ENCODE results near the gene RBSN.

Gene RBSN

DNA sequence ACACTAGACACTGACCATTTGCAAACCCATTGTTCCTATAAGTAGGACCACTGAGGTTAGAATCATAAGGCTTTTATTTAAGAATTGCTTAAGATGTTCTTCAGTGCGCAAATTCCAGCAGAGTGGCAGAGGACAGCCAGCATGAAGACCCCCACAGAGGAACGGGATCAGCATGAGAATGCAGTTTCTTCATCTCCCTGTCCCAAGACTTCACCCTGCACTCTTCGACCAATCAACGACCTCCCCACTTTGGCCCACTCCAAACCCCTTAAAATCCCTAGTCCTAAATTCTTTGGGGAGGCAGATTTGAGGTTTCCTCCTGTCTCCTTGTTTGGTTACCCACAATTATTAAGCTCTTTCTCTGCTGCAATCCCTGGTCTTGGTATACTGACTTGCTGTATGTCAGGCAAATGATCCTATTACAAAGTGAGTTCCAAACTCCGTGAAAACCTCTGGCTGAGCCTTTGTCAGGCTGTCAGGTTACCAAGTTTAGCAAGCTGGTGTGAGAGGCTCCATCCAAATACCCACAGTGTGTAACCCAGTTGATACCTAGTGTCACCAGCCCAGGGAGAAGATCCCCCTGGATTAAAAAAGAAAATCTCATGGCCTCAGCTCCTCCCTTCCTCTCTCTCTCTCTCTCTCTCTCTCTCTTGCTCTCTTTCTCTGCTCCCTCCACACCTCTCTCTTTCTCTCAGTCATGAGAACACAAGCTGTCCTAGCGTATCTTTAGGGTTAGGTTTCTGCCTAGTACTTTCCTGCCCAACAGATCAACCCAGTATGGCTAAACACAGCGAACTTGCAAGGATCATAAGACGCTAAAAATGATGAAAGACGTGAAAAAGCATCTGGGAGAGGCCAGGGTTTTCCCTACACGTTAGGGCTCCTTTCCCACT is 15.8 kb upstream of the RBSN start:
- peaks cover 6% of the 10 kb centered on the region for H3K27me3 ChIP-seq (ENCODE audit: control insufficient read depth, insufficient read depth, low read length)
- H3K27ac ChIP-seq (ENCODE audit: low read length), result no peak overlapping the region
- H3K9me3 ChIP-seq (ENCODE audit: control insufficient read depth, low read depth, low read length), result no peaks in the 10 kb centered on the region
- no peak overlapping the region for H3K9ac ChIP-seq (ENCODE audit: low read length)
- H3K4me3 ChIP-seq (ENCODE audit: low read length), result peak overlapping the region; percentile 34
- no peaks in the 10 kb centered on the region for H3K36me3 ChIP-seq (ENCODE audit: control insufficient read depth, low read depth, low read length)
- peaks cover 20% of the 10 kb centered on the region for H3K4me1 ChIP-seq (ENCODE audit: control insufficient read depth, low read depth, low read length)

DNA sequence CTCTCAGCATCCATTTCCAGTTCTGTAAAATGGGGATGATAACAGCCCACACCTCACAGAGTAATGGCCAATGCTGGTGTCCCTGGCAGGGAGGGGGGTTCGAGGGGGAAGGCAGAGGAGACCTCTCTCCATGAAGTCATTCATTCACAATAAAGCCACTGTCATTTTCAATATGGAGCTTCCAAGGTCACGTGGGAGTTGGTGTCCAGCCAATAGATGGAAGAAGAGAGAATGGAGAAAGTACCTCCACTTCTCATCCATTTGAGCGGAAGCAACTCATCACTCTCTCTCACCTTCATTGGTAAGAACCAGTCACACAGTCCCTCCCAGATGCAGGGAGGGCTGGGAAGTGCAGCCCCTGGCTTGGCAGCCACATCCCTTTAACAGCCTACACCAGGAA is 14.9 kb upstream of the RBSN start:
- Histone ChIP-seq H3K9ac (ENCODE audit: low read length) (no peak overlapping the region), H3K27ac (ENCODE audit: low read length) (no peak overlapping the region), H3K36me3 (ENCODE audit: control insufficient read depth, low read depth, low read length) (no peaks in the 10 kb centered on the region), H3K4me3 (ENCODE audit: low read length) (no peak overlapping the region), H3K4me1 (ENCODE audit: control insufficient read depth, low read depth, low read length) (peaks cover 20% of the 10 kb centered on the region), H3K9me3 (ENCODE audit: control insufficient read depth, low read depth, low read length) (no peaks in the 10 kb centered on the region), H3K27me3 (ENCODE audit: control insufficient read depth, insufficient read depth, low read length) (no peaks in the 10 kb centered on the region)

DNA sequence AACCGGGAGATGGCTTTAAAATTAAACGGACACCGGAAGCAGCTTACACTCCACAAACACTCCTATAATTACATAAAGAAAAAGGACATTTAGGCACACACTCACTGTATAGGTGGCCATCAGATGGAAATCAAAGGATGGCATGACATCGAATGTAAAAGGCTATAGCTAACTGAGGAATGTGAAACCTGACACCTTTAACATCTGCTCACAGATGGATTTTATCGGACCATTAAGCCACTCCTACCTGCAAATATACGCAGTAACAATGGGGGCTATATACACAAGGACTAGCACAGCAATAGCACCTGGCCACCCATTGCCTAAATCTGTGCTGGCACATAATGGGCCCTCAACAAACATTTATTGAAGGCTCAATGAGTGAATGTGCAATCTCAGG is 14.5 kb upstream of the RBSN start:
- Histone ChIP-seq H3K9me3 (ENCODE audit: control insufficient read depth, low read depth, low read length) (no peaks in the 10 kb centered on the region), H3K4me1 (ENCODE audit: control insufficient read depth, low read depth, low read length) (peaks cover 20% of the 10 kb centered on the region), H3K36me3 (ENCODE audit: control insufficient read depth, low read depth, low read length) (no peaks in the 10 kb centered on the region), H3K9ac (ENCODE audit: low read length) (no peak overlapping the region), H3K27me3 (ENCODE audit: control insufficient read depth, insufficient read depth, low read length) (no peaks in the 10 kb centered on the region), H3K27ac (ENCODE audit: low read length) (no peak overlapping the region), H3K4me3 (ENCODE audit: low read length) (no peak overlapping the region)

DNA sequence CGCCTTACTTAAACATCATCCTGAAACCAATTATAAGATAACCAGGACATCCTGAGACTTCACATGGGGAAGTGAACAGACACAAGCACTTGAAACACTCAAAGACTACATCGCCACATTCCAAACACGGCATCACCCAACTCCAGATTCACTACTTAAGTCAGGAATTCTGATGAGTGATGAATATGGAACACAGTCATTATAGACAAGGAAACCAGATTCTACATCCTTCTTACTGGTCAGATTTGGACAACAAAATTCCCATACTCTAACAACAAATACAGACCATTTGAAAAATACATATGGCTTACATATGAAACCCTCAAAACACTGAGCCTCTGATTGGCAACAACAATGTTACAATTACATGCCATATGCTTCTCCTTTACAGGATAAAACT is 13.1 kb upstream of the RBSN start:
- no peaks in the 10 kb centered on the region for H3K27me3 ChIP-seq (ENCODE audit: control insufficient read depth, insufficient read depth, low read length)
- no peak overlapping the region for H3K27ac ChIP-seq (ENCODE audit: low read length)
- peaks cover 20% of the 10 kb centered on the region for H3K4me1 ChIP-seq (ENCODE audit: control insufficient read depth, low read depth, low read length)
- H3K9me3 ChIP-seq (ENCODE audit: control insufficient read depth, low read depth, low read length), result no peaks in the 10 kb centered on the region
- no peaks in the 10 kb centered on the region for H3K36me3 ChIP-seq (ENCODE audit: control insufficient read depth, low read depth, low read length)
- H3K9ac ChIP-seq (ENCODE audit: low read length), result no peak overlapping the region
- no peak overlapping the region for H3K4me3 ChIP-seq (ENCODE audit: low read length)

DNA sequence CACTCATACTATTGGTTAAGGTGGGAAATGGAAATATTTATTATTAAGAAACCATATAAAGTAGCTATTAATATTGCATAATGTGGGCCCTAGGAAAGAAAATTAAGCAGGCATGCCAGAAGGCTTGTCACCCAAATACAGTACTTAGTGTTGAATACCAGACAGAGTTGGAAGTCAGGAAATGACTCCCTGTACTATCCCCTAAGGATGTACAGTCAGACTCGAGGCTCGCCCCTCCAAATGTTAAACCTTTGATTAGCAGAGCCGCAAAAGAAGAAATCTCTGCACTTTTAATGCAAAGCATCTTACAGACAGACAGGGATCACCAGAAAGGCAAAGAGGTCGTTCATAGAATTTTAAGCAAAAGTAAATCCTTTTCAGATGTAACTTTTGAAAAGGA is 11.3 kb upstream of the RBSN start:
- H3K9ac ChIP-seq (ENCODE audit: low read length), result no peak overlapping the region
- H3K4me1 ChIP-seq (ENCODE audit: control insufficient read depth, low read depth, low read length), result peaks cover 20% of the 10 kb centered on the region
- H3K27me3 ChIP-seq (ENCODE audit: control insufficient read depth, insufficient read depth, low read length), result no peaks in the 10 kb centered on the region
- H3K27ac ChIP-seq (ENCODE audit: low read length), result no peak overlapping the region
- no peak overlapping the region for H3K4me3 ChIP-seq (ENCODE audit: low read length)
- H3K9me3 ChIP-seq (ENCODE audit: control insufficient read depth, low read depth, low read length), result no peaks in the 10 kb centered on the region
- no peaks in the 10 kb centered on the region for H3K36me3 ChIP-seq (ENCODE audit: control insufficient read depth, low read depth, low read length)

DNA sequence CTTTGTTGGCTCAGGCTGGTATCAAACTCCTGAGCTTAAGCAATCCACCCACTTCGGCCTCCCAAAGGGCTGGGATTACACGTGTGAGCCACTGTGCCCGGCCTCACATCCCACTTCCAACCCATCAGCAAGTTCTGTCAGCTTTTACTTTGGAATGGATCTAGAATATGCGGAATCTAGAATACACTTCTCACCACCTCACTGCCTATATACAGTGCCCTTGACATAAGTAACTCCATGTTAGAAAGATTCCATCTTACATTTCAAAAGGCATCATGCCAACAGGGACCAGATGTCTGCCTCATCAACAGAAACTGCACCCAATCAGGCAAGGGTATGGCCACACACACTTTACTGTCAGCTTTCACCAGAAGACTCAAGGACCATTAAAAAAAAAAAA is 9.9 kb upstream of the RBSN start:
- no peak overlapping the region for H3K4me3 ChIP-seq (ENCODE audit: low read length)
- H3K27me3 ChIP-seq (ENCODE audit: control insufficient read depth, insufficient read depth, low read length), result no peaks in the 10 kb centered on the region
- peaks cover 7% of the 10 kb centered on the region for H3K4me1 ChIP-seq (ENCODE audit: control insufficient read depth, low read depth, low read length)
- H3K9me3 ChIP-seq (ENCODE audit: control insufficient read depth, low read depth, low read length), result no peaks in the 10 kb centered on the region
- no peak overlapping the region for H3K9ac ChIP-seq (ENCODE audit: low read length)
- no peaks in the 10 kb centered on the region for H3K36me3 ChIP-seq (ENCODE audit: control insufficient read depth, low read depth, low read length)
- no peak overlapping the region for H3K27ac ChIP-seq (ENCODE audit: low read length)

DNA sequence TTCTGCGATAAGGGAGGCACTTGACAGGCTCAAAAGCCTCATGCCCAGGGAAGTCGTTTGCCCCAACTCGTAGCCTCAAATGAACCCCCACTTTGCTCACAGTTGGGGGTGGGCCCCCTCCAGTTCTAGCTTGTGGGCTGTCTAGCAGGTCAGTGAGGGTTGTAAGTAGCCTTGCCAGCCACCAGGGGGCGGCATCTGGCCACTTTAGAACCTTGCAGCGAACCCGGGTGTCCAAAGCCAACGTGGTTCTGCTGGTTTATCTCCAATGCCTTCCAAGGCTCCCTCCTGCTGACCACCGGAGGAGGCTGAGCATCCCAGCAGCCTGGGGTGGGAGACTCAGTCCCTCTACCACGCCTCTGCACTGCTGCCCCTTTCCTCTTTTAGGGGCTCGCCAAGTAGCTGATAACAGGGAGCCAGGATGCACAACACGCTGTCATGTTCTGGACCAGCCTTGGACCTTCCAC is 9.2 kb upstream of the RBSN start:
- Histone ChIP-seq H3K4me3 (ENCODE audit: low read length) (no peak overlapping the region), H3K27ac (ENCODE audit: low read length) (no peak overlapping the region), H3K36me3 (ENCODE audit: control insufficient read depth, low read depth, low read length) (no peaks in the 10 kb centered on the region), H3K27me3 (ENCODE audit: control insufficient read depth, insufficient read depth, low read length) (no peaks in the 10 kb centered on the region), H3K4me1 (ENCODE audit: control insufficient read depth, low read depth, low read length) (no peaks in the 10 kb centered on the region), H3K9me3 (ENCODE audit: control insufficient read depth, low read depth, low read length) (no peaks in the 10 kb centered on the region), H3K9ac (ENCODE audit: low read length) (no peak overlapping the region)

DNA sequence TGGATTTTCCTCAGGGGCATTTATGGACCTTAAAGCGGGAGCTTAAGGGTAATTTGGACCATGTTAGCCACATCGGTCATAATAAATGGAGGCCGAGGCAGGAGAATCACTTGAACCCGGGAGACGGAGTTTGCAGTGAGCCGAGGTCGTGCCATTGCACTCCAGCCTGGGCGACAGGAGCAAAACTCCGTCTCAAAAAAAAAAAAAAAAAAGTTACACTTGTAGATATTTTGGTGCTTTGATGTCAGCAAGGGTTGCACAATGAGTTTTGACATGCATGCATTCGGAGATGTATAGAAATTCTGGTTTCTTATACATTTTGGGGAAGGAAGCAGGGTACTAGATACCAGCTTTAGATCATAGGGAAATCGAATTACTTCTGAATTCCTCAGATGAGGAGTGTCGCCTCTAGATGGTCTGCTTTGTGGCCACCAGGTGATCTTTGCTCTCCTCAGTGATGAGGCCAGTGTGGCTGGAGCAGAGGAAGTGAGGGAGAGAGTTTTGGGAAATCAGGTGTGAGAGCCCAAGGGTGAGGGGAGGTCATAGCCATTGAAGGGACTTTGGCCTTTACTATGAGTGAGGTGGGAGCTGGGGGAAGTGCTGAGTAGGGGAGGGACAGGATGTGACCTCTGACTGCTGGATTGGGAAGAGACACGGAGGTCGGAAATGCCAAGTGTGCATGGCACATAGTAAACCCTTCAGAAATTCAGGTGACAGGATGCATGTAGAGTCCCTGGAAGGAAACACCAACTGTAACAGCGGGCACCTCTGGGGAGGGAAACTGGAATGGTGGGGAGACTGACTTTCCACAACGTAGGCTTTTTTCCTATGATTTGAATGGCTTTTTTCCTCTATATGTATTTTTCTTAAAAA is 8.4 kb upstream of the RBSN start:
- H3K4me3 ChIP-seq (ENCODE audit: low read length), result no peak overlapping the region
- no peak overlapping the region for H3K27ac ChIP-seq (ENCODE audit: low read length)
- H3K36me3 ChIP-seq (ENCODE audit: control insufficient read depth, low read depth, low read length), result no peaks in the 10 kb centered on the region
- H3K9me3 ChIP-seq (ENCODE audit: control insufficient read depth, low read depth, low read length), result no peaks in the 10 kb centered on the region
- H3K9ac ChIP-seq (ENCODE audit: low read length), result no peak overlapping the region
- H3K27me3 ChIP-seq (ENCODE audit: control insufficient read depth, insufficient read depth, low read length), result no peaks in the 10 kb centered on the region
- no peaks in the 10 kb centered on the region for H3K4me1 ChIP-seq (ENCODE audit: control insufficient read depth, low read depth, low read length)

DNA sequence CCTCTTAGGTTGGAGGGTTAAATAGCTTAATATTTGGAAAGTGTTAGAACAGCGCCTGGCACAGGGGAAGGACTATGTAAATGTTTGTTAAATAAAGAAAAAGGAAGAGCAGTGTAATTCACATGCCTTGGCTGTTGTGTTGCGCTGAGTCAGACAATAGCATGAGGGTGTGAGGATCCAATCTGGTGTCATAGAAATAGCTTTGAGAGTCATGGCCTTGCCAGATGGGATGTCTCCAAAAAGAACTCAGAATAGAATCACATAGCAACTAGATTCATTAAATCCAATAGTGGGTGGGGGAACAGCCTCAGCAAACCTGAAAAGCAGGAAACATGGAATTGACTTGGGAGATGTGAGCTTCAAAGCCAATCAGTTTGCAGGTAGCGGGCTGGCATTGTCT is 3.9 kb upstream of the RBSN start:
- H3K27me3 ChIP-seq (ENCODE audit: control insufficient read depth, insufficient read depth, low read length), result no peaks in the 10 kb centered on the region
- no peak overlapping the region for H3K27ac ChIP-seq (ENCODE audit: low read length)
- no peaks in the 10 kb centered on the region for H3K9me3 ChIP-seq (ENCODE audit: control insufficient read depth, low read depth, low read length)
- H3K36me3 ChIP-seq (ENCODE audit: control insufficient read depth, low read depth, low read length), result no peaks in the 10 kb centered on the region
- no peak overlapping the region for H3K9ac ChIP-seq (ENCODE audit: low read length)
- no peak overlapping the region for H3K4me3 ChIP-seq (ENCODE audit: low read length)
- no peaks in the 10 kb centered on the region for H3K4me1 ChIP-seq (ENCODE audit: control insufficient read depth, low read depth, low read length)

DNA sequence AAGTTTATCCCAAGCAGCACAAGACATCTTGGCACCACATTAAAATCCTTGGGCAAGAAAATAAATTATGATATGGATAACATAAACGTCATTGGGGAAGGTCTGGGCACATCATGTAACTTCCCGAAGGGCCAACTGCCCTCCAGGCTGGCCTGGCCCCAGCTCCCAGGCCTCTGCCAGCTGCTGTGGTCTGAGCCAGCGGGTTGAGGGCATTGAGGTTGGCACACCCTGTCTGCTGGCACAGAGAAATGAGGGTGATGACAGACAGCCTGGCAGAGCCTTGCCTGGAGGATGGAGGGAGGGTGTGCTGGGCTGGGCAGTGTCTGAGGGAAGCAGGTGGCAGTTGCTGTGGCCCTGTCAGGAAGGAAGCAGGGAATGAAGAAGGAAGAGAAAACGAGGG is 3.3 kb upstream of the RBSN start:
- H3K9me3 ChIP-seq (ENCODE audit: control insufficient read depth, low read depth, low read length), result no peaks in the 10 kb centered on the region
- no peak overlapping the region for H3K27ac ChIP-seq (ENCODE audit: low read length)
- no peak overlapping the region for H3K9ac ChIP-seq (ENCODE audit: low read length)
- no peak overlapping the region for H3K4me3 ChIP-seq (ENCODE audit: low read length)
- H3K4me1 ChIP-seq (ENCODE audit: control insufficient read depth, low read depth, low read length), result no peaks in the 10 kb centered on the region
- H3K27me3 ChIP-seq (ENCODE audit: control insufficient read depth, insufficient read depth, low read length), result no peaks in the 10 kb centered on the region
- no peaks in the 10 kb centered on the region for H3K36me3 ChIP-seq (ENCODE audit: control insufficient read depth, low read depth, low read length)

DNA sequence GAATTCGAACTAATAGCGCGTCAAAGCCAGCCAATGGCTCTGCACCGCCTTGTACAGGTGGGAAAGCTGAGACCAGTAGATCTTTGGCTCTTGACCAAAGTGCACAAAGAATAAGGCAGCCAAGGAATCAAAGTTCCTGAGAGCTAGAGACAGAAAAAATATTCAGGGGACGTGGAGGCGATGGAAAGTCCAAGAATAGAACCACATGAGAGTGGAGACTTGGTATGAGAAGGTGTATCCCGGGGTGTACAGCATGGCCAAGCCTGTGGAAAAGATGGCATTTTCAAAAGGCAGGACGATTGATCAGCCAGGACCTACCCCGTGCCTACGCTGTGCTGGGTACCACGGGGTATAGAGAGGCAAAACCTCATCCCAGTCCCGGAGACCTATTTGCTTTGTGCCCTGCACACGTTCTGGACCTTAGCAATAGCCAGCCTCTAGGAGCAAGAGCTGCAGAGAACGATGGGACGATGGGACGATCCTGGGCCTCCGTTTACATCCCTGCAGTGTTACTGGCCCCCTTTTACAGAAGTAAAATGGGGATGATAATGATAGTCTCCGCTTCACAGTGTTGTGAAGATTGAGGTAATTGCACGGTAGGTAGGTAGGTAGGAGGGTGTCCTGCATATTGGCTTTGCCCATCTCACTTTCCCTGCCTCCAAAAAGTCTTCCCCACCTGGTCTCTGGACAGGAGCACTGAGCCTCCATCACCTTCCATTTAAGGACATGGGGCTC is 583 bp upstream of the RBSN start:
- Histone ChIP-seq H3K36me3 (ENCODE audit: control insufficient read depth, low read depth, low read length) (peaks cover 10% of the 10 kb centered on the region), H3K4me1 (ENCODE audit: control insufficient read depth, low read depth, low read length) (no peaks in the 10 kb centered on the region), H3K4me3 (ENCODE audit: low read length) (peak overlapping the region; percentile 97), H3K9me3 (ENCODE audit: control insufficient read depth, low read depth, low read length) (no peaks in the 10 kb centered on the region), H3K27ac (ENCODE audit: low read length) (no peak overlapping the region), H3K9ac (ENCODE audit: low read length) (peak overlapping the region; percentile 64), H3K27me3 (ENCODE audit: control insufficient read depth, insufficient read depth, low read length) (no peaks in the 10 kb centered on the region)
